SKM-1 (cell line): ENCODE measurements around the gene ATP2B3.

Experiments used
- DNase-seq: peaks from one replicate; lab custom pipeline; 2025; ENCODE audit not compliant: unreplicated experiment; lab: John Stamatoyannopoulos, UW

ATP2B3 gene

GRCh38 chrX:153631907-153632594, 114.6 kb downstream of the ATP2B3 start:
- DNase-seq: no peak
